ENCODE results near the gene DHRSX. TPM values are rescaled to one million over a fixed set of nuclear protein-coding genes. Genes with fewer than 3 reads are reported as not detected.

The DHRSX gene
- total and polyA plus RNA-seq, 9 of the 15 experiments (the other 6 are each of a cell fraction or from before 2014, with no cell fraction given) = 0.59 to 11.0 (median 6.2) TPM

DNA sequence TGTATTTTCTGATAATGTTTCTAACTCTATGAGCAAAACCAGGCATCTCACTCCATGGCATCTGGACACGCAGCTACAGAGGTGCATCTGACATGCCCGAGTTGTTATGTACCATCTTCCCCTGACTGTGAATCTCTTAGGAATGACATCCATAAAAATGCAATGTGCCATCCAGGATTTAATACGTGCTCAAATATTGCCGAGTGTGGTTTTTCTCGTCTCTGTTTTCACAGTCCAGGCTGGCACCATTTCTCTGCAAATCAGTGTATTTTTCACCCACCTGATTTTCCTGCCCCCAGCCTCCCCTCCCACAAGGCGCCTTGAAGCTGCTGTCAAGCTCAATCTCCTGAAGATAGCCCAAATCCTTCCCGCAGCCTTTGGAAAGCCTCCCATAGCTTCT is 154.6 kb downstream of the DHRSX start:
- 53% methylated on average over 6 of the region's 7 CpGs for WGBS (ENCODE audit: insufficient coverage, low coverage, missing lambda C conversion rate)
- ChIA-PET CTCF (ENCODE audit: low intra/inter-chr PET ratio) (no interaction called here), POLR2A (no interaction called here)
- Histone ChIP-seq H3K9me3 (replicated peaks; ENCODE audit: control insufficient read depth, insufficient read depth, low read depth, low read length) (no peaks in the 10 kb centered on the region), H3K9me1 (ENCODE audit: control insufficient read depth, insufficient read depth, low read length) (no peaks in the 10 kb centered on the region), H2AFZ (ENCODE audit: low read depth, low read length) (no peak overlapping the region), H3K4me1 (replicated peaks in 1 of 2; ENCODE audit: control insufficient read depth in 2 of 2, insufficient read depth in 2 of 2, low read length in 2 of 2) (peaks cover 4 to 10% of the 10 kb centered on the region in 2 experiments; a peak in 3 of 5 replicates), H4K20me1 (replicated peaks; ENCODE audit: control insufficient read depth, insufficient read depth, low read length) (no peaks in the 10 kb centered on the region), H3K4me3 (no peak overlapping the region), H3K79me2 (ENCODE audit: control insufficient read depth, insufficient read depth, low read length) (no peaks in the 10 kb centered on the region), H3K27me3 (ENCODE audit: control insufficient read depth in 2 of 2, insufficient read depth in 2 of 2, low read length in 2 of 2) (no peaks in the 10 kb centered on the region), H3K9ac (ENCODE audit: insufficient read depth in 1 of 2, low read depth in 2 of 2, low read length in 2 of 2) (no peak overlapping the region), H3K36me3 (ENCODE audit: control insufficient read depth, insufficient read depth, low read length) (no peaks in the 10 kb centered on the region), H3K27ac (ENCODE audit: extremely low read depth, low read depth, low read length) (no peak overlapping the region), H3K4me2 (ENCODE audit: insufficient read depth, low read length) (no peak overlapping the region)
- FAIRE-seq (no peak), ATAC-seq (no peak), DNase-seq (ENCODE audit: extremely low read depth in 1 of 4, low spot score in 3 of 4) (no peak)
- intact Hi-C loops (cut with micrococcal nuclease) = no loop called here
- in situ Hi-C loops (cut with MboI) = no loop called here
- no peak for TF ChIP-seq SUPT5H (IDR thresholded peaks at IDR 0.05)
- TF ChIP-seq, protein P1, sequence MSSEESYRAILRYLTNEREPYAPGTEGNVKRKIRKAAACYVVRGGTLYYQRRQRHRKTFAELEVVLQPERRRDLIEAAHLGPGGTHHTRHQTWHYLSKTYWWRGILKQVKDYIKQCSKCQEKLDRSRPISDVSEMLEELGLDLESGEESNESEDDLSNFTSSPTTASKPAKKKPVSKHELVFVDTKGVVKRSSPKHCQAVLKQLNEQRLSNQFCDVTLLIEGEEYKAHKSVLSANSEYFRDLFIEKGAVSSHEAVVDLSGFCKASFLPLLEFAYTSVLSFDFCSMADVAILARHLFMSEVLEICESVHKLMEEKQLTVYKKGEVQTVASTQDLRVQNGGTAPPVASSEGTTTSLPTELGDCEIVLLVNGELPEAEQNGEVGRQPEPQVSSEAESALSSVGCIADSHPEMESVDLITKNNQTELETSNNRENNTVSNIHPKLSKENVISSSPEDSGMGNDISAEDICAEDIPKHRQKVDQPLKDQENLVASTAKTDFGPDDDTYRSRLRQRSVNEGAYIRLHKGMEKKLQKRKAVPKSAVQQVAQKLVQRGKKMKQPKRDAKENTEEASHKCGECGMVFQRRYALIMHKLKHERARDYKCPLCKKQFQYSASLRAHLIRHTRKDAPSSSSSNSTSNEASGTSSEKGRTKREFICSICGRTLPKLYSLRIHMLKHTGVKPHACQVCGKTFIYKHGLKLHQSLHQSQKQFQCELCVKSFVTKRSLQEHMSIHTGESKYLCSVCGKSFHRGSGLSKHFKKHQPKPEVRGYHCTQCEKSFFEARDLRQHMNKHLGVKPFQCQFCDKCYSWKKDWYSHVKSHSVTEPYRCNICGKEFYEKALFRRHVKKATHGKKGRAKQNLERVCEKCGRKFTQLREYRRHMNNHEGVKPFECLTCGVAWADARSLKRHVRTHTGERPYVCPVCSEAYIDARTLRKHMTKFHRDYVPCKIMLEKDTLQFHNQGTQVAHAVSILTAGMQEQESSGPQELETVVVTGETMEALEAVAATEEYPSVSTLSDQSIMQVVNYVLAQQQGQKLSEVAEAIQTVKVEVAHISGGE (CRISPR knock-in tag; IDR thresholded peaks at IDR 0.05) = no peak
- no peak for TF ChIP-seq BCL6 (CRISPR knock-in tag; IDR thresholded peaks at IDR 0.05)
- no peak for TF ChIP-seq PHTF2 (CRISPR knock-in tag; IDR thresholded peaks at IDR 0.05)
- no peak for TF ChIP-seq POLR2AphosphoS2 (IDR thresholded peaks at IDR 0.05; ENCODE audit: low read length)
- TF ChIP-seq TRIM28 (IDR thresholded peaks at IDR 0.05) = no peak
- TF ChIP-seq, protein P2, sequence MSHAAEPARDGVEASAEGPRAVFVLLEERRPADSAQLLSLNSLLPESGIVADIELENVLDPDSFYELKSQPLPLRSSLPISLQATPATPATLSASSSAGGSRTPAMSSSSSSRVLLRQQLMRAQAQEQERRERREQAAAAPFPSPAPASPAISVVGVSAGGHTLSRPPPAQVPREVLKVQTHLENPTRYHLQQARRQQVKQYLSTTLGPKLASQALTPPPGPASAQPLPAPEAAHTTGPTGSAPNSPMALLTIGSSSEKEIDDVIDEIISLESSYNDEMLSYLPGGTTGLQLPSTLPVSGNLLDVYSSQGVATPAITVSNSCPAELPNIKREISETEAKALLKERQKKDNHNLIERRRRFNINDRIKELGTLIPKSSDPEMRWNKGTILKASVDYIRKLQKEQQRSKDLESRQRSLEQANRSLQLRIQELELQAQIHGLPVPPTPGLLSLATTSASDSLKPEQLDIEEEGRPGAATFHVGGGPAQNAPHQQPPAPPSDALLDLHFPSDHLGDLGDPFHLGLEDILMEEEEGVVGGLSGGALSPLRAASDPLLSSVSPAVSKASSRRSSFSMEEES (CRISPR knock-in tag; IDR thresholded peaks at IDR 0.05) = no peak
- no peak for TF ChIP-seq ATF7 (IDR thresholded peaks at IDR 0.05)
- no peak for TF ChIP-seq ZNF197 (CRISPR knock-in tag; IDR thresholded peaks at IDR 0.05; ENCODE audit: low read depth)
- TF ChIP-seq, protein P3, sequence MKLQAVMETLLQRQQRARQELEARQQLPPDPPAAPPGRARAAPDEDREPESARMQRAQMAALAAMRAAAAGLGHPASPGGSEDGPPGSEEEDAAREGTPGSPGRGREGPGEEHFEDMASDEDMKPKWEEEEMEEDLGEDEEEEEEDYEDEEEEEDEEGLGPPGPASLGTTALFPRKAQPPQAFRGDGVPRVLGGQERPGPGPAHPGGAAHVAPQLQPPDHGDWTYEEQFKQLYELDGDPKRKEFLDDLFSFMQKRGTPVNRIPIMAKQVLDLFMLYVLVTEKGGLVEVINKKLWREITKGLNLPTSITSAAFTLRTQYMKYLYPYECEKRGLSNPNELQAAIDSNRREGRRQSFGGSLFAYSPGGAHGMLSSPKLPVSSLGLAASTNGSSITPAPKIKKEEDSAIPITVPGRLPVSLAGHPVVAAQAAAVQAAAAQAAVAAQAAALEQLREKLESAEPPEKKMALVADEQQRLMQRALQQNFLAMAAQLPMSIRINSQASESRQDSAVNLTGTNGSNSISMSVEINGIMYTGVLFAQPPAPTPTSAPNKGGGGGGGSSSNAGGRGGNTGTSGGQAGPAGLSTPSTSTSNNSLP (IDR thresholded peaks at IDR 0.05; ENCODE audit: borderline replicate concordance, low read depth, low read length) = no peak
- TF ChIP-seq, protein P4, sequence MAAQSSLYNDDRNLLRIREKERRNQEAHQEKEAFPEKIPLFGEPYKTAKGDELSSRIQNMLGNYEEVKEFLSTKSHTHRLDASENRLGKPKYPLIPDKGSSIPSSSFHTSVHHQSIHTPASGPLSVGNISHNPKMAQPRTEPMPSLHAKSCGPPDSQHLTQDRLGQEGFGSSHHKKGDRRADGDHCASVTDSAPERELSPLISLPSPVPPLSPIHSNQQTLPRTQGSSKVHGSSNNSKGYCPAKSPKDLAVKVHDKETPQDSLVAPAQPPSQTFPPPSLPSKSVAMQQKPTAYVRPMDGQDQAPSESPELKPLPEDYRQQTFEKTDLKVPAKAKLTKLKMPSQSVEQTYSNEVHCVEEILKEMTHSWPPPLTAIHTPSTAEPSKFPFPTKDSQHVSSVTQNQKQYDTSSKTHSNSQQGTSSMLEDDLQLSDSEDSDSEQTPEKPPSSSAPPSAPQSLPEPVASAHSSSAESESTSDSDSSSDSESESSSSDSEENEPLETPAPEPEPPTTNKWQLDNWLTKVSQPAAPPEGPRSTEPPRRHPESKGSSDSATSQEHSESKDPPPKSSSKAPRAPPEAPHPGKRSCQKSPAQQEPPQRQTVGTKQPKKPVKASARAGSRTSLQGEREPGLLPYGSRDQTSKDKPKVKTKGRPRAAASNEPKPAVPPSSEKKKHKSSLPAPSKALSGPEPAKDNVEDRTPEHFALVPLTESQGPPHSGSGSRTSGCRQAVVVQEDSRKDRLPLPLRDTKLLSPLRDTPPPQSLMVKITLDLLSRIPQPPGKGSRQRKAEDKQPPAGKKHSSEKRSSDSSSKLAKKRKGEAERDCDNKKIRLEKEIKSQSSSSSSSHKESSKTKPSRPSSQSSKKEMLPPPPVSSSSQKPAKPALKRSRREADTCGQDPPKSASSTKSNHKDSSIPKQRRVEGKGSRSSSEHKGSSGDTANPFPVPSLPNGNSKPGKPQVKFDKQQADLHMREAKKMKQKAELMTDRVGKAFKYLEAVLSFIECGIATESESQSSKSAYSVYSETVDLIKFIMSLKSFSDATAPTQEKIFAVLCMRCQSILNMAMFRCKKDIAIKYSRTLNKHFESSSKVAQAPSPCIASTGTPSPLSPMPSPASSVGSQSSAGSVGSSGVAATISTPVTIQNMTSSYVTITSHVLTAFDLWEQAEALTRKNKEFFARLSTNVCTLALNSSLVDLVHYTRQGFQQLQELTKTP (IDR thresholded peaks at IDR 0.05; ENCODE audit: low read depth in 1 of 2, partially characterized antibody in 2 of 2) = no peak
- BruUV-seq (replicated peaks) = no TSS peak
